HepG2 (cell line): ENCODE measurements around the gene IGIP. TPM values are rescaled to one million over a fixed set of nuclear protein-coding genes. Genes with fewer than 3 reads are reported as not detected.
A peak's percentile ranks its signal among the peaks of the same experiment; 100 is the strongest.

Source experiments
- SKI ChIP-seq: fragments of 450-650 bp; IDR thresholded peaks from one replicate; pipeline ENCODE4 v1.6.1; 2018; ENCODE audit warnings: mild to moderate bottlenecking; ENCODE audit not compliant: partially characterized antibody
- TARDBP ChIP-seq: sonication (generic); formaldehyde crosslinking; IDR thresholded peaks from 2 replicates; pipeline ENCODE4 v1.8.0; 2022; ENCODE audit warnings: mild to moderate bottlenecking, missing genetic modification reagents
- TOE1 ChIP-seq: sonication (generic); formaldehyde crosslinking; IDR thresholded peaks from 2 replicates; pipeline ENCODE4 v1.4.0; 2020; ENCODE audit warnings: mild to moderate bottlenecking, missing genetic modification reagents
- ZBTB42 ChIP-seq: sonication (generic); formaldehyde crosslinking; IDR thresholded peaks from 2 replicates; pipeline ENCODE4 v1.5.0; 2020; ENCODE audit warnings: mild to moderate bottlenecking, missing genetic modification reagents
- ZBTB7A ChIP-seq: sonication (generic); formaldehyde crosslinking; IDR thresholded peaks from 2 replicates; pipeline ENCODE4 v1.8.0; 2022; ENCODE audit warnings: mild to moderate bottlenecking, missing genetic modification reagents
- ZNF136 ChIP-seq: sonication (generic); formaldehyde crosslinking; IDR thresholded peaks from 2 replicates; pipeline ENCODE4 v1.8.1; 2022; ENCODE audit warnings: low read depth, mild to moderate bottlenecking, moderate library complexity, missing genetic modification reagents
- ZNF446 ChIP-seq: sonication (generic); formaldehyde crosslinking; IDR thresholded peaks from 2 replicates; pipeline ENCODE4 v1.5.0; 2020; ENCODE audit warnings: mild to moderate bottlenecking, missing genetic modification reagents
- polyA plus RNA-seq, 8 experiments: library from polyadenylated mRNA; depleted of rRNA in 3 of 8; stranded (reverse) in 7 of 8; unstranded in 1 of 8; fragments of >200 nt; fragmentation: Illumina TruSeq in 4 of 8; extraction: Trizol in 4 of 8; gene quantifications; 2 replicates each; pipeline versions ENCODE4 v1.2.1 to v1.2.3, GENCODE V29; 2011 to 2016; ENCODE audit warnings: low read depth in 4 of 8, missing spikeins in 1 of 8, mixed read lengths in 1 of 8; ENCODE audit not compliant: insufficient read depth in 1 of 8
- total RNA-seq, 5 experiments: library from RNA; depleted of rRNA; stranded (reverse); fragments of >200 nt; fragmentation: Illumina TruSeq; extraction: Trizol; gene quantifications; 2 replicates each; pipeline ENCODE4 v1.2.3, GENCODE V29; 2016; ENCODE audit warnings: low read depth in 1 of 5
- TF ChIP-seq, protein P1 (sequence below): sonication (generic); formaldehyde crosslinking; IDR thresholded peaks from 2 replicates; pipeline ENCODE4 v1.4.0; 2020; ENCODE audit warnings: missing genetic modification reagents, borderline replicate concordance
- TF ChIP-seq, protein P2 (sequence below): sonication (generic); formaldehyde crosslinking; IDR thresholded peaks from 2 replicates; pipeline ENCODE4 v1.5.0; 2020; ENCODE audit warnings: mild to moderate bottlenecking, missing genetic modification reagents, moderate library complexity
- TF ChIP-seq, protein P3 (sequence below): sonication (generic); formaldehyde crosslinking; IDR thresholded peaks from 2 replicates; pipeline ENCODE4 v1.4.0; 2020; ENCODE audit warnings: missing genetic modification reagents
- TF ChIP-seq, protein P4 (sequence below): sonication (generic); formaldehyde crosslinking; IDR thresholded peaks from 2 replicates; pipeline ENCODE4 v1.4.0; 2020; ENCODE audit warnings: missing genetic modification reagents

Gene IGIP
- total and polyA plus RNA-seq, 2 of the 13 experiments (the other 11 are each of a cell fraction or from before 2014, with no cell fraction given), result 1.7 to 2.1 TPM

DNA sequence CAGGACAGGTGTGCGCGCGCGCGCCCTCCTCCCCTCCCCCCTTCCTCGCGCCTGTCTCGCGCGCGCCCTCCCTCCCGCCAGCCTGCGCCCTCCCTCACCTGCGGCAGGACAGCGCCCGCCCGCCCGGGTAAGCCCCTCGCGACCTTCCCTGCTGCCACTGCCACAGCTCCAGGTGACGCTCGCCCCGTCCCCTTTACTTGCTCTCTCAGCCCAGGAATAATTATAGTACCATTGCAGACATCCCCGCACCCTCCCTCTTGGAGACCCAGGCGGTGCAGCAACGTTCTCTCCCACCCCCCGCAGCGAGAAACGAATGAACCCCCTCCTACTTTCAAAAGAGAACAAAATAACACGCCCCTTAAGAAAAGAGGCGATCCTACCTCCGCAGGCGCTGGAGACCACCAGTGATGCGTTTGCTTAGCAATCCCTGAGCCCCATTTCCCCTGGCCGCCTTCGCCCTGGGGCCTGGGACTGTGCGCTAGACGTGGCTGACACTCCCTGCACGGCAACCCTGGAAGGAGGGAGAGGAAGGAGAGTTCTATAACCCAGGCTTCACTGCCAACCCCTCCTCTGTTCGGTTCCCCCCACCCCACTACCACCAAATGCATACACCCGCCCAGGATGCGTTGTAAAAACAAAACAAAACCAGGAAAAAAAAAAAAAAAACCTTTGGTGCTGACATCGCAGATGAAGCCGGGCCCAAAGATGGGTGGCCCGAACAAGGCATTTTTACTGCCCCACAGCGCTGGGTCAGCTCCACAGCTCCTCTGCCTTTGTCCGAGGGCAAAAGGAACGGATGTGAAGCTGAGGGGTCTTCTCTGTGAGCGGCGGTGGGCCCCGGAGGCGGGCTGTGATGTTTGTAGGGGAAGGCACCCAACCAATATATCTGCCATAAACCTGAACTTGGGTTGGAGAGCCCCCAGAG, 17.4 kb upstream of the IGIP start (continued):
- TF ChIP-seq, protein P1, sequence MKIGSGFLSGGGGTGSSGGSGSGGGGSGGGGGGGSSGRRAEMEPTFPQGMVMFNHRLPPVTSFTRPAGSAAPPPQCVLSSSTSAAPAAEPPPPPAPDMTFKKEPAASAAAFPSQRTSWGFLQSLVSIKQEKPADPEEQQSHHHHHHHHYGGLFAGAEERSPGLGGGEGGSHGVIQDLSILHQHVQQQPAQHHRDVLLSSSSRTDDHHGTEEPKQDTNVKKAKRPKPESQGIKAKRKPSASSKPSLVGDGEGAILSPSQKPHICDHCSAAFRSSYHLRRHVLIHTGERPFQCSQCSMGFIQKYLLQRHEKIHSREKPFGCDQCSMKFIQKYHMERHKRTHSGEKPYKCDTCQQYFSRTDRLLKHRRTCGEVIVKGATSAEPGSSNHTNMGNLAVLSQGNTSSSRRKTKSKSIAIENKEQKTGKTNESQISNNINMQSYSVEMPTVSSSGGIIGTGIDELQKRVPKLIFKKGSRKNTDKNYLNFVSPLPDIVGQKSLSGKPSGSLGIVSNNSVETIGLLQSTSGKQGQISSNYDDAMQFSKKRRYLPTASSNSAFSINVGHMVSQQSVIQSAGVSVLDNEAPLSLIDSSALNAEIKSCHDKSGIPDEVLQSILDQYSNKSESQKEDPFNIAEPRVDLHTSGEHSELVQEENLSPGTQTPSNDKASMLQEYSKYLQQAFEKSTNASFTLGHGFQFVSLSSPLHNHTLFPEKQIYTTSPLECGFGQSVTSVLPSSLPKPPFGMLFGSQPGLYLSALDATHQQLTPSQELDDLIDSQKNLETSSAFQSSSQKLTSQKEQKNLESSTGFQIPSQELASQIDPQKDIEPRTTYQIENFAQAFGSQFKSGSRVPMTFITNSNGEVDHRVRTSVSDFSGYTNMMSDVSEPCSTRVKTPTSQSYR (CRISPR knock-in tag), result peak; percentile 69
- no peak for TF ChIP-seq SKI
- 0 out of 2 replicates have a peak, but pooled peaks have one; percentile 11 for TF ChIP-seq ZNF446 (CRISPR knock-in tag)
- TF ChIP-seq, protein P2, sequence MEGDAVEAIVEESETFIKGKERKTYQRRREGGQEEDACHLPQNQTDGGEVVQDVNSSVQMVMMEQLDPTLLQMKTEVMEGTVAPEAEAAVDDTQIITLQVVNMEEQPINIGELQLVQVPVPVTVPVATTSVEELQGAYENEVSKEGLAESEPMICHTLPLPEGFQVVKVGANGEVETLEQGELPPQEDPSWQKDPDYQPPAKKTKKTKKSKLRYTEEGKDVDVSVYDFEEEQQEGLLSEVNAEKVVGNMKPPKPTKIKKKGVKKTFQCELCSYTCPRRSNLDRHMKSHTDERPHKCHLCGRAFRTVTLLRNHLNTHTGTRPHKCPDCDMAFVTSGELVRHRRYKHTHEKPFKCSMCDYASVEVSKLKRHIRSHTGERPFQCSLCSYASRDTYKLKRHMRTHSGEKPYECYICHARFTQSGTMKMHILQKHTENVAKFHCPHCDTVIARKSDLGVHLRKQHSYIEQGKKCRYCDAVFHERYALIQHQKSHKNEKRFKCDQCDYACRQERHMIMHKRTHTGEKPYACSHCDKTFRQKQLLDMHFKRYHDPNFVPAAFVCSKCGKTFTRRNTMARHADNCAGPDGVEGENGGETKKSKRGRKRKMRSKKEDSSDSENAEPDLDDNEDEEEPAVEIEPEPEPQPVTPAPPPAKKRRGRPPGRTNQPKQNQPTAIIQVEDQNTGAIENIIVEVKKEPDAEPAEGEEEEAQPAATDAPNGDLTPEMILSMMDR (CRISPR knock-in tag), result 0 out of 2 replicates have a peak, but pooled peaks have one; percentile 16
- 0 out of 2 replicates have a peak, but pooled peaks have one; percentile 18 for TF ChIP-seq ZBTB7A (CRISPR knock-in tag)
- no peak for TF ChIP-seq ZNF136 (CRISPR knock-in tag)
- TF ChIP-seq TOE1 (CRISPR knock-in tag), result no peak
- TF ChIP-seq, protein P3, sequence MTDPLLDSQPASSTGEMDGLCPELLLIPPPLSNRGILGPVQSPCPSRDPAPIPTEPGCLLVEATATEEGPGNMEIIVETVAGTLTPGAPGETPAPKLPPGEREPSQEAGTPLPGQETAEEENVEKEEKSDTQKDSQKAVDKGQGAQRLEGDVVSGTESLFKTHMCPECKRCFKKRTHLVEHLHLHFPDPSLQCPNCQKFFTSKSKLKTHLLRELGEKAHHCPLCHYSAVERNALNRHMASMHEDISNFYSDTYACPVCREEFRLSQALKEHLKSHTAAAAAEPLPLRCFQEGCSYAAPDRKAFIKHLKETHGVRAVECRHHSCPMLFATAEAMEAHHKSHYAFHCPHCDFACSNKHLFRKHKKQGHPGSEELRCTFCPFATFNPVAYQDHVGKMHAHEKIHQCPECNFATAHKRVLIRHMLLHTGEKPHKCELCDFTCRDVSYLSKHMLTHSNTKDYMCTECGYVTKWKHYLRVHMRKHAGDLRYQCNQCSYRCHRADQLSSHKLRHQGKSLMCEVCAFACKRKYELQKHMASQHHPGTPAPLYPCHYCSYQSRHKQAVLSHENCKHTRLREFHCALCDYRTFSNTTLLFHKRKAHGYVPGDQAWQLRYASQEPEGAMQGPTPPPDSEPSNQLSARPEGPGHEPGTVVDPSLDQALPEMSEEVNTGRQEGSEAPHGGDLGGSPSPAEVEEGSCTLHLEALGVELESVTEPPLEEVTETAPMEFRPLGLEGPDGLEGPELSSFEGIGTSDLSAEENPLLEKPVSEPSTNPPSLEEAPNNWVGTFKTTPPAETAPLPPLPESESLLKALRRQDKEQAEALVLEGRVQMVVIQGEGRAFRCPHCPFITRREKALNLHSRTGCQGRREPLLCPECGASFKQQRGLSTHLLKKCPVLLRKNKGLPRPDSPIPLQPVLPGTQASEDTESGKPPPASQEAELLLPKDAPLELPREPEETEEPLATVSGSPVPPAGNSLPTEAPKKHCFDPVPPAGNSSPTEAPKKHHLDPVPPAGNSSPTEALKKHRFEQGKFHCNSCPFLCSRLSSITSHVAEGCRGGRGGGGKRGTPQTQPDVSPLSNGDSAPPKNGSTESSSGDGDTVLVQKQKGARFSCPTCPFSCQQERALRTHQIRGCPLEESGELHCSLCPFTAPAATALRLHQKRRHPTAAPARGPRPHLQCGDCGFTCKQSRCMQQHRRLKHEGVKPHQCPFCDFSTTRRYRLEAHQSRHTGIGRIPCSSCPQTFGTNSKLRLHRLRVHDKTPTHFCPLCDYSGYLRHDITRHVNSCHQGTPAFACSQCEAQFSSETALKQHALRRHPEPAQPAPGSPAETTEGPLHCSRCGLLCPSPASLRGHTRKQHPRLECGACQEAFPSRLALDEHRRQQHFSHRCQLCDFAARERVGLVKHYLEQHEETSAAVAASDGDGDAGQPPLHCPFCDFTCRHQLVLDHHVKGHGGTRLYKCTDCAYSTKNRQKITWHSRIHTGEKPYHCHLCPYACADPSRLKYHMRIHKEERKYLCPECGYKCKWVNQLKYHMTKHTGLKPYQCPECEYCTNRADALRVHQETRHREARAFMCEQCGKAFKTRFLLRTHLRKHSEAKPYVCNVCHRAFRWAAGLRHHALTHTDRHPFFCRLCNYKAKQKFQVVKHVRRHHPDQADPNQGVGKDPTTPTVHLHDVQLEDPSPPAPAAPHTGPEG (CRISPR knock-in tag), result peak; percentile 97
- peak; percentile 48; the same call in 1 of the 2 replicates for TF ChIP-seq ZBTB42 (CRISPR knock-in tag)
- 0 out of 2 replicates have a peak, but pooled peaks have one; percentile 2 for TF ChIP-seq TARDBP
- TF ChIP-seq, protein P4, sequence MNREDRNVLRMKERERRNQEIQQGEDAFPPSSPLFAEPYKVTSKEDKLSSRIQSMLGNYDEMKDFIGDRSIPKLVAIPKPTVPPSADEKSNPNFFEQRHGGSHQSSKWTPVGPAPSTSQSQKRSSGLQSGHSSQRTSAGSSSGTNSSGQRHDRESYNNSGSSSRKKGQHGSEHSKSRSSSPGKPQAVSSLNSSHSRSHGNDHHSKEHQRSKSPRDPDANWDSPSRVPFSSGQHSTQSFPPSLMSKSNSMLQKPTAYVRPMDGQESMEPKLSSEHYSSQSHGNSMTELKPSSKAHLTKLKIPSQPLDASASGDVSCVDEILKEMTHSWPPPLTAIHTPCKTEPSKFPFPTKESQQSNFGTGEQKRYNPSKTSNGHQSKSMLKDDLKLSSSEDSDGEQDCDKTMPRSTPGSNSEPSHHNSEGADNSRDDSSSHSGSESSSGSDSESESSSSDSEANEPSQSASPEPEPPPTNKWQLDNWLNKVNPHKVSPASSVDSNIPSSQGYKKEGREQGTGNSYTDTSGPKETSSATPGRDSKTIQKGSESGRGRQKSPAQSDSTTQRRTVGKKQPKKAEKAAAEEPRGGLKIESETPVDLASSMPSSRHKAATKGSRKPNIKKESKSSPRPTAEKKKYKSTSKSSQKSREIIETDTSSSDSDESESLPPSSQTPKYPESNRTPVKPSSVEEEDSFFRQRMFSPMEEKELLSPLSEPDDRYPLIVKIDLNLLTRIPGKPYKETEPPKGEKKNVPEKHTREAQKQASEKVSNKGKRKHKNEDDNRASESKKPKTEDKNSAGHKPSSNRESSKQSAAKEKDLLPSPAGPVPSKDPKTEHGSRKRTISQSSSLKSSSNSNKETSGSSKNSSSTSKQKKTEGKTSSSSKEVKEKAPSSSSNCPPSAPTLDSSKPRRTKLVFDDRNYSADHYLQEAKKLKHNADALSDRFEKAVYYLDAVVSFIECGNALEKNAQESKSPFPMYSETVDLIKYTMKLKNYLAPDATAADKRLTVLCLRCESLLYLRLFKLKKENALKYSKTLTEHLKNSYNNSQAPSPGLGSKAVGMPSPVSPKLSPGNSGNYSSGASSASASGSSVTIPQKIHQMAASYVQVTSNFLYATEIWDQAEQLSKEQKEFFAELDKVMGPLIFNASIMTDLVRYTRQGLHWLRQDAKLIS (CRISPR knock-in tag), result no peak
